ENCODE data around the gene SYT7.

Gene SYT7

DNA sequence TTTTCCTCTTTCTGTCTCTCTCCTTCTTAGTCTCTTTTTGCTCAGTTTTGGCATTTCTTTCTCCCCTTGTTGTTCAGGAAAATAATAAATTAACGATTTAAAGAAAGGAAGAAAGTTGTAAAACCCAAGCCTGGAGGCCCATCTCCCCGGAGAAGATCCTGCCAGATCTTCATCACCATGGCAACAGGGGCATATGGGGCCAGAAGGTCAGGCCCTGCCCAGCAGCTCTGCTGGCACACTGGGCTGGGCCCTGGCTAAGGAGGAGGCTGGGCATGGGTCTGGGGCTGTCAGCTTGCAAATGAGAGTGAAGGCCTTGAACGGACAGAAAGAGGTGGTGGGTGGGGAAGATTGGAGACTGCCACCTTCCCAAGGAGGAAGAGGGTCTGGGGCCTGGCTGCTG lies 69.5 kb downstream of the SYT7 start:
- no peak for DNase-seq

DNA sequence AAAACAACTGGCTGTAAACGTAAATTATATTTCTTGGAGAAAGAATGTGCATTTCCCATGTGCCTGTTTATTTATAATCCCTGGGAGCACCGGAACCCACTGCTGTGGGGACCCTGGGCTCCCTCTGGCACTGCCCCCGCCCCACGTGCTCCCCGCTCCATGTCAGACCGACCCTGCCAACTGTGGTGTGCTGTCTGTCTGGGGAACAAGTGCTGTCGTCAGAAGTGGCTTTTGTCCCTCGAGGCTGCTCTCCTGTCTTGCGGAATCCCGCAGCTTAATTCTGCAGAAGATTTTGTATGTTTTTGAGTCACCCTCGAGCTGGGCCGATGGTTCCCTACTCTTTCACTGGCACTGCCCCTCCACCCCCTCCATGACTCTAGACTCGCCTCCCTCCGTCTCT lies 69.9 kb downstream of the SYT7 start:
- no peak for DNase-seq

DNA sequence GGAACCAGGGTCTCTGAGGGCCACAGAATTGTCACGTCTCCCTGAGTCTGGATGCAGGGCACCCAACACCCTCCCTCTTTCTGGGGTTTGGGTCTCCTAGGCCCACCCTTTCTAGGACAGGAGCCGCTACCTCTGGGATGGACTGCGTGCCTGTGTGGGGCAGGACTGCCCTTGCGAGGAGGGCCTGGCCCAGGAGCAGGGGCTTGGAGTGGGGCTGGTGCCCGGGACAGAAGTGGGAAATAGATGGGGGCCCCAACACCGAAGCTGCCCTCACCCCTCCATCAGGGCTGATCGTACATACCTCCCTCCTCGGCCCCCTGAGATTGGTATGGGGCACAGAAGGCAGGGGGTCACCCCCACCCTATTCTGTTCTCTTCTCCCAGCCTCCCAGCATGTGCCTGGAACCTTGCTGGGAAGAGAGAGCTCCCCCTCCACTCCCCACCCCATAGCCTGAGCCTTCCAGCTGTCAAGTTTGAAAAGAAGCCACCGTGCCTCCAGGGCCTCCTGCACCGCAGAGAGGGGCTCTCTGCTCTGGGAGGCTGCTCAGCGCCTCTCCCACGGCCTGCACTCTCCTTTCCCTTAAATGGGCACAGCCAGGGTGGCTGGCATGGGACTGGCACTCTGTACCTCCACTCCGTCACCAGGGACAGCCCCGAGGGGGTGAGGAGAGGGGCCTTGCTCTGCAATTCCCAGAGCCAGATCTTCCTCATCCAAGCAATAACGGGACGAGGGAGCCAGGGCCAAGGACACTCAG lies 70.5 kb downstream of the SYT7 start:
- no peak for DNase-seq

DNA sequence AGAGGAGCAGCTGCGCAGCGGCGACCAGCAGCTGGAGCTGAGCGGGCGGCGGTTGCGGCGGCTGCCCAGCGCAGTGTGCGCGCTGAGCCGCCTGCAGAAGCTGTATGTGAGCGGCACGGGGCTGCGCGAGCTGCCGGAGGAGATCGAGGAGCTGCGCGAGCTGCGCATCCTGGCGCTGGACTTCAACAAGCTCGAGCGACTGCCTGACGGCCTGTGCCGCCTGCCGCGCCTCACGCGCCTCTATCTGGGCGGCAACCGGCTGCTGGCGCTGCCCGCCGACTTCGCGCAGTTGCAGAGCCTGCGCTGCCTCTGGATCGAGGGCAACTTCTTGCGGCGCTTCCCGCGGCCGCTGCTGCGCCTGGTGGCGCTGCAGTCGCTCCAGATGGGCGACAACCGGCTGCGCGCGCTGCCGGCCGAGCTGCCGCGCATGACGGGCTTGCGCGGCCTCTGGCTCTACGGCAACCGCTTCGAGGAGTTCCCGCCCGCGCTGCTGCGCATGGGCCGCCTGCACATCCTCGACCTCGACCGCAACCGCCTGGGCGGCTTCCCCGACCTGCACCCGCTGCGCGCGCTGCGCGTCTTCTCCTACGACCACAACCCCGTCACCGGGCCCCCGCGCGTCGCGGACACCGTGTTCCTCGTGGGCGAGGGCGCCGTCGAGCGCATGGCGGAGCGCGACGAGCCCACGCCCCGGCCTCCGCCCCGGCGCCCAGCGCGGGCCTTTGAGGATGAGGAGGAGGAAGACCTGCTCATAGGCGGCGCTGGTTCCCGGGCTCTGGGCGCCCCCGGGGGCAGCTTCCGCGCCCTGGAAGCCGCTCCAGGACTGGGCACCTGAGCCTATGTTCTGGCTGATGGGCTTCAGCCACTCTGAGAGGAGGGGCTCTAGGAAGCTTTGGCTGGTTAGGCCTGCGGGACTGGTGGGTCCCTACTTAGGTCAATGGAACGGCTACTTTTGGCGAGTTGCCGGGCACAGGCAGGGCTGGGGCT lies 71.5 kb downstream of the SYT7 start:
- DNase-seq, result peak; percentile 90

DNA sequence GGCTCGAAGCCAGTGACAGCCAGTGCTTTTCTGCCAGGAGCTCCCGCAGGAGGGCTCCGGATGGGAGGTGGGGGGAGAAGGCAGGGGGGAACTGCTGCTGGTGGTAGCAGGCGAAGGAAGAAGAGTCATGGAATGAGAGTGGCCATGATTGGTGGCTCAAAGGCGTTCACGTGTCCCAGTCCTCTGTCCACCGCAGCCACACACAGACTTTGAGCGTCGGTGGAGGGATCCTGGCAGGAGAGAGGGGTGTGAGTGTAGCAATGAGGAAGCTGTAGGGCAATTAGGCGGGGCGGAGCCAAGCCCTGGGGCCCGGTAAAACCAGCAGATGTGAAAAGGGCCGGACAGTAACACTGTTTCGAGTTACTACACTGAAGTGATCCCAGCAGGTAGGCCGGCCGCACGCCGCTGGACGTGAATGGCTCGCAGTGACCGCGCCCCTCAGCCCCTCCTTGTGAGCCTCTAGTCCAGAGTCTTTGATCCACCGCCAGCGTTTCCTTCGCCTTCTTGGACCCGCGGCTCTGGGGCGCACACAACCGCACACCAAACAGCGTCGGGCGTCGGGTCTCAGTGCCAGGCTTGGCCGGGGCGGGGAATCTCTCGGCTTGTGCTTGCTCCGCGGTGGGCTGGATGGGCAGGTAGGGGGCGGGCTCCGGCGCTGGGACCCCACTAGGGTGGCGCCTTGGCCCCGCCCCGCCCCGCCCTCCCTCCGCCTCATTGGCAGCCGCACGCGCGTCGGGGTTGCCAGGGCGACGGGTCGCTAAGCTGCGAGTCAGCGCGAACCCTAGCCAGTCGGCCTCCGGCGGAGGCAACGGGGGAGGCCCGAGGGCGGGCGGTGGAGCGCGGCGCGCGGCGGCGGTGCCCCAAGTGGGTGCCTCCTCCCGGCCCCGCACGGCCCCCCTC lies 72.7 kb downstream of the SYT7 start, which contains the start of gene LRRC10B:
TSS of gene LRRC10B (plus strand) at position 788 of the 900 bp plus-strand sequence. CDS start 250 bp downstream, outside the sequence.
- DNase-seq, result peak; percentile 43

DNA sequence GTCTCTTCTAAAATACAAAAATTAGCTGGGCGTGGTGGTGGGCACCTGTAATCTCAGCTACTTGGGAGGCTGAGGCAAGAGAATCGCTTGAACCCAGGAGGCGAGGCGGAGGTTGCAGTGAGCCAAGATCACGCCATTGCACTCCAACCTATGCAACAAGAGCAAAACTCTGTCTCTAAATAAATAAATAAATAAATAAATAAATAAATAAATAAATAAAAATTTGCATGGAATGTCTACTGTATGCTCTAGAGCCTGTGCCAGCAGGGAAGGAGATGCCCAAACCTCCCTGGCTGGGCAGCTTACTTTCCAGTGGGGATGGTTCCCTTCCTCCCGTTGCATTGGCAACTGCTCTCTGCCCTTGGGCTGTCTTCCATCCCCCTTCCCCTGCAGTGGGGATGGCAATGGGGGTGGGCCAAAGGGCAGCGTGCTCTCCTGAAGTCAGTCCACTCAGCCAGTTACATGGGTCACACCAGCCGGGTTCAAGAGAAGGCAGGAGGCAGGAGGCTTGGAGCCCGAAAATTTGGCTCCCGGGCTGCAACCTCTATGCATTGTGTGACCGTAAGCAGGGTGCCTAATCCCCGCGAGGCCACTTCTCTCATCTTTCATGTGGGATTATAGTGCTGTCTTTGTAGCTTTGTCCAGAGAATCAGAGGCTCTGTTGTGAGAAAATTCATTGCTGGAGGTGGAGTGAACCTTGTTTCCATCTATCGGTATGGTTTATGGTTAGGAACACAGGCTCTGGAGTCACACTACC lies 73.7 kb downstream of the SYT7 start:
- no peak for DNase-seq

DNA sequence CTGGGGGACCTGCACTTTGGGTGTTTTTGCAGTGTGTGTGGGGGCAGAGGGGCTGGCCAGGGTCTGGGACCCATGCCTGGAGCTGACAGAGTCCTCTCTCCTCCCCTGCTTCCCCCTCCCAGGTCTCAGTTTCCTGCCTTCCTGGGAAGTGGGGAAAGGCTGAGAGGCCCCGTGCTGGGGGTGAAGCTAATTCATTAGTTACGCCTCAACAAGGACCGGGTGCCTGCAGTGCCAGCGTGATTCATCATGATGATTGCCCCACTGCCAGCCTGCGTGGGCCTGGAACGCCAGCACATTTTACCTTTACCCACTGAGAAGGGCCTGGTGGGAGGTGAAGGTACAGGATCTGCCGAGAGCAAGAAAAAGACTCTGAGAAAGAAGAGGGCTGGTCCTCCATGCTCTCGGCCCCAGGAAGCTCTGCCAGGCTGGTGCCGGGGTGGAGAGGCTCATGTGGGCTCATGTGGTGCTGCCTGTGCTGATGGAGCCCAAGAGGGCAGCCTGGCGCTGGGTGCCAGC lies 75.2 kb downstream of the SYT7 start:
- no peak for DNase-seq

DNA sequence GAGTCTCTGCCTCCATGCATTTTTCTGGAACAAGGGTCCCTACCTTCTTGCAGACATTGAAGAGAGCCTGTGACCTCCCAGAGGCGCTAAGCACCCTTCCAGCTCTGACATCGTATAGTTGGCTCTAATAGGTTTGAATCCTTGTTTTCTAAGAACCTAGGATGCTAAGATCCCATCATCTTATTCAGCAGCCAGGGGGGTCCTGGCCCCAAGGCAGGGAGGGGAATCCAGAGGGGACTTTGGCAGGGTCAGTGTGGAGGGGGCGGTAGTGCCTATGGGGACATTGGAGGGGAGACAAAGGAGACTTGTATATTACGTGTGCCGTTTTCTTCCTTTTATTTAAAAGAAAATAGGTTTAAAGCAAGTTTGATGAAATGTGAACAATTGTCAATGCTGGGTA lies 75.8 kb downstream of the SYT7 start:
- no peak for DNase-seq

DNA sequence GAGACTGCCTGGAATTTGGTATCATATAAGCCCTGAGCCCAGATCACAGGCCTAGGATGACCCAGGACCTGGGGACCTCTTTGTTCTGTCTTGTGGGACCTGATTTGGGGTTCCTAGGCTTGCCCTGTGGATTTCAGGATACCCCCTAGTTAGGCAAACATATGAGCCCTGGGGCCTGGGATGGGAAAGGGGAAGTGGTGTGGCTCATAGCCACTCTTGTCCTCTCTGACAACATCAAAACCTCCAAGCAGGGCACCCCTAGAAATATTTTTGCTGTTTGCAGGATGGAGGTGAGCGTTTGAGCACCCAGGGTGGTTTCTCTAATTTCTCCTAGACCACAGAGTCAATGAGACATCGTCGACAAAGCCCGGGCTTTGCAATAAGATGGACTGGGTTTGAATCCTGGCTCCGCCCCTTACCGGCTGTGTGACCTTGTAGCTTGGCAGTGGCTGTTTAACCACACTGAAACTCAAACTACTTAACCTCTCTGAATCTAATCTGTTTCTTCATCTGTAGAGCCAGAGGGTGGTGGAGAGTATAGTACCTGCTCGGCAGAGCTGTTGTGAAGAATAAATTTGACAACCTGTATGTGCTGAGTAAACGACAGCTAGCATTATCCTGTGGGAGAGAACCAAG lies 77.6 kb downstream of the SYT7 start:
- DNase-seq, result no peak

DNA sequence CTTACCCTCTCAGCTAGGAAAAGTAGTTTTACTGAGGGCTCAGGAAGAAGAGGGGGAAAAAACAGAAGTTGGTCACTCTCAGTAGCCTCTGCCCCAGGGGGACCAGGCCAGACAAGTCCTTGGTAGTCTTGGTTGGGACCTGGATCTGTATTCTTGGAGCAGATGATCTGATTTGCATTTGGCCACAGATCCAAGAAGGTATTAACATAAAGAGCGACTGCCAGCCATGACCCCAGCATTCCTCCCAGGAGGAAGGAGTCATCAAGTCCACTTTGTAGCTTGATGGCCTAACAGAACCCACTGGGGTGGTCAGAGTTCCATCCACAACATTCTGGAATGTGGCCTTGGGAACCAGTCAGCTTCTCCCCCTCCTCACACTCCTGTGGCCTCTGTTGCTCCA lies 78.4 kb downstream of the SYT7 start:
- no peak for DNase-seq

DNA sequence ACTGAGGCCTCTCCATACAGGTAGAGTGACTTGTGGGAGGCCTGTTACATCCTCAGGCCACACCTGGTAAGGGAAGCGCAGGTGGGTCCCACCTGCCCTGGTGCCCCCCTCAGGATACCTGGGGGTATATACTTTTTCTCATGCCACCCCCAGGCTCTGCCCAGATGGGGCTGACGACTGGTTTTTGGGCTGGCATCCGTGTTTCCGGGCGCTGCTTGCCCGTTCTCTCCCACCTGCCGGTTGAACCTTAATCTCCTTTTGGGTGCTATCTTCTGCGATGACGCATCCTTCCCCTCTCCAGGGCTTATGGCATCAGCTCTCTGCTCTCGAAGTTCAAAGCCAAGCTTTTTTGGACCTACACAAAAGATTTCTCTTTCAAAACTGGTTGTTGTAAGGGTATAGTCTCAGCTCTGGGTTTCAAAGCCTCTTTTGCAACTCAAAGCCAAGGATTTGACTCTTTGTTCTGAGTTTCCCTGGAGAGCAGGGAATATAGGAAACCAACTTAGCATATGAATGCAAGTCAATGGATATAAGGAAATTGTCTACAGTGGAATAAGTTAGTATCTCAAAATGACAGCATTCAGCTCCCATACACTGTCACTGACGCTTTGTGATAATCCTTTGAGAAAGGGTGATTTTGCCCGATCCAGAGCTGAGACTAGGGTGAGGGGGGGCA lies 80.9 kb downstream of the SYT7 start:
- DNase-seq, result no peak

DNA sequence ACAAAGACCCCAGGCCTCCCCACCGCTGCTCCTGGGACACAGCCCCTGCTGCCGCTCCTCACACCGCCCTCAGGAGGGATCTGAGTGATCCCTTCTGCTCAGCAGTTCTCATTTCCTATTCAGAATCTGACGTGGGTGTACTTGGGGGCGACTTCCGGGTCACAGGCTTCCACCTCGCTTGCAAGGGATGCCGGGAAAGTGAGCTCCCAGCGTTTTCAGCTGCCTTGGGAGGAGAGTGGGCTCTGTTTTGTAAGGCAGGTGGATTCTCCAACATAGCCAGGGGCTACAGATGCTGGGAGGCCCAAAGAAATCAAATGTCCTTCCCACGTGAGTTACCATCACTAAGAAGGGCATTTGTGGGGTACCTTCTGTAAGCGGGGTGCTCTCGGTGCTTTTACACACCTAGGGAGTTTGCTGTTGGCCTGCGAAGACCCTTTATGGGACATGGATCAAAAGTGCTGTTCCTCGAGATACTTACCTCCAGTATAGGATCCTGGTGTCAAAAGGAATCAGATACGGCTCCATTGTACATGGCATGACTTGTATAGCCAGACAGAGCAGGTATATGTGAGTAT lies 82.0 kb downstream of the SYT7 start:
- no peak for DNase-seq

DNA sequence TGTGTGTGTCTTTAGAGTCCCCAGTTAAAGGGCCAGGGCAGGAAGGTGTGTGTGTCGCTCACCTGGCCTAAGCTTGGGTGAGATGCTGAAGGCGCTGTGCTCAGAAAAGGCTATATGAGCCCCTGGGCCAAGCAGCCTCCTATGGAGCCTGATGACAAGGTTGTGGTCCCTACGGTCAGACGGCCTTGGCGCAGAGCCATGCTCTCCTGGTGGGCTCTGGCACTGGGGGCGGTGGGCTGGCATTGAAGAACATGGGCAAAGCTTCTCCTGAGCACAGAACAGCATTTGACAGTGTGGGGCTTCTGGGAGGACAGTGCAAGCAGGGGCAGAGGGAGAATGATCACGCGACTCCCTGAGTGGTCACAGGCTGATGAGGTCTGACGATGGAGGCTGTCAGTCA lies 83.0 kb downstream of the SYT7 start:
- no peak for DNase-seq

DNA sequence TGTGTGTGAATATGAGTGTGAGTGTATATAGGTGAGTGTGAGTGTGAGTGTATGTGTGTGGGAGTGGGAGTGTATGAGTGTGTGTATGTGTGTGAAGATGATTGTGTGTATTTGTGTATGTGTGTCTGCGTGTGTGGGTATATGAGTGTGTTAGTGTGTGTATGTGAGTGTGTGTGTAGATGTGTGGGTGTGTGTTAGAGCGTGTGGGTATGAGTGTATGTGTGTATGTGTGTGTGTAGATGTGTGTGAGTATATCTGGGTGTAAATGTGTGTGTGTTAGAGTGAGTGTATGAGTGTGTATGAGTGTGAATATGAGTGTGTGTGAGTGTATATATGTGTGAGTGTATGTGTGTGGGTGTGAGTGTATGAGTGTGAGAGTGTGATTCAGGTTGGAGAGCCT lies 83.4 kb downstream of the SYT7 start:
- no peak for DNase-seq

DNA sequence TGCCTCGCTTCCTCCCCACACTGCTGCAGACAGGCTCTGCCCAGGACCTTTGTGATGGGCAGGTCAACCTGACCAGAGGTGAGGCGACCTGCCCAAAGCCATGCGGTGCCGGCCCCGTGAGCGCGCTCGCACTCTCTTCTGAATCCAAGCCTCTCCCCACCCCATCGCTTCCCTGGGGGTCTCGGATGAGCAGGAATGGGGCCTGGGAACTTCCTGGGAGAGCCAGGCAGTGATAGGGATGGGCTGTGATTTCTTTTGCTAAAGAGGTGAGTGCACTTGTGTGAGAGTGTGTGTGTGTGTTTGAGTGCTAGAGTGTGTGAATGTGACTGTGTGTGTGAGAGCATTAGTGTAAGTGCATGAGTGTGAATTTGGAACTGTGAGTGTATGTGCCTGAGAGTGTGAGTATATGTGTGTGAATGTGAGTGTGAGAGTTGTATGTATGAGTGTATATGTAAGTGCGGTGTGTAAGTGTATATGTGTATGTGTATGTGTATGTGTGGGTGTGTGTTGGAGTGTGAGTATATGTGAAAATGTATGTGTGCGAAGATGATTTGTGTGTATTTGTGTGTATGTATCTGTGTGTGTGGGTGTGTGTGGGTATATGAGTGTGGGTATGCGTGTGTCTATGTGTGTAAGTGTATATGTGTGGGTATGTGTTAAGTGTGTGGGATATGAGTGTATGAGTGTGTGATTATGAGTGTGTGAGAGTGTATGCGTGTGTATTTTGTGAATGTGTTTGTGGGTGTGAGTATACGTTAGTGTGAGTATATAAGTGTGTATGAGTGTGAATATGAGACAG lies 84.1 kb downstream of the SYT7 start:
- no peak for DNase-seq

DNA sequence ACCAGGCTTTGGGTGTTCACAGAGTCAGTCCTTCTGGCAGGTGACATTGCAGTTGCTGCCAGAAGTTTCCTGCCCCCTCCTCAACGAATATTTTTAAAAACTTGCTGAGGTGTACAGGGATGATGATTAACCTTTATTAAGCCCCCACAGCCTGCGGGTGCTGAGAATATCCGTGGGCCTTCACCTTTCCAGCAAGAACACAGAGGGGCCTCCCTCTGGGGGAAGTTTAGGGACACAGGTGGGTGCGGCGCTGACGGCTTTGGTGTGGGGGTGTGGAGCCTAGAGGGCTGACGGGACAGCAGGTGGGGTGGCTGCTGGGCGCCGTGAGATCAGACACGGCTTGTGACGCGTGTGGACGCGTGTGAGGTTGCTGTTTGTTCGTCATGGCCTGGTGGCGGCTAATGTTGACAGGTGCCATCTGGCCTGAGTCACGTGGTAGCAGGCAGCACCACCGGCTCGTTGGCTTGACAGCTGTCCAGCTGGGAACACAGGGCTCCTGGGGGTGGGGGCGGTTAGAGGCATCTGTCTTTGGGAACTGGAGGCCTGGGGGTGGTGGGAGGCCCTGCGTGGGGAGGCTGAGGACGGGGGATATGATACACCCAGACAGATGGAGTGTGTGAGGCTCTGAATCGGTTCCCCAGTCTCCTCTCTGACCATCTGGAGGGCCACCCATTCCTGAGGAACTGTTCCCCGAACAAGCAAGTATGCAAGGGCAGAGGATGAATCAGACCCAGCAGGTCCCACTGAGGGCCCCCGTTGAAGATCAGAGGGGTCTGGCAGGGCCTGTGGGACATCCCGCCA lies 84.9 kb downstream of the SYT7 start:
- DNase-seq, result no peak

DNA sequence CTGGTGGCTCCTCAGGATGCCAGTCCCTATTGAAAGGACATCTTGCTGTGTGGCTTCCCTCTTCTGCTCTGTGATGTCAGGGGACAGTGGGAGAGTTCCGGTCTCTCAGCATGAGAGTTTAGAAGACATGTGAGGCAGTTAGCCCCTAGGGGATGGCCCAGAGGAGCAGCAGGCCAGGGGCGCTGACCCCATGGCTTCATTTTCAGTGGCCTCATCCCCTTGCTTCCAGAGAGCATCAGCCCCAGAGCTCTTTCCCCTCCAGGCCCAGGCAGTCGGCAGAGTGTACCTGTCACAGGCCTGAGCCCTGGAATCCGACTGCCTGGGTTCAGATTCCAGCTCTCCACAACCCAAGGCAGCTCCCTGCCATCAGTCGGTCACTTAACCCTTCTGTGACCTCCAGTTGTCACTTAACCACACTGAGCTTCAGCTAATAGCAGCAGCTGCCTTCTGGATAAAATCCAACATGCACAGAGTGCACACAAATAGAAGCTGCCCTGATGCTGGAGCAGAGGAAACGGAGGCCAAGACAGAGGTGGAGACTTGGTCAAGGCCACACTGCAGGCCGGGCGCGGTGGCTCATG lies 86.4 kb downstream of the SYT7 start:
- DNase-seq, result no peak

DNA sequence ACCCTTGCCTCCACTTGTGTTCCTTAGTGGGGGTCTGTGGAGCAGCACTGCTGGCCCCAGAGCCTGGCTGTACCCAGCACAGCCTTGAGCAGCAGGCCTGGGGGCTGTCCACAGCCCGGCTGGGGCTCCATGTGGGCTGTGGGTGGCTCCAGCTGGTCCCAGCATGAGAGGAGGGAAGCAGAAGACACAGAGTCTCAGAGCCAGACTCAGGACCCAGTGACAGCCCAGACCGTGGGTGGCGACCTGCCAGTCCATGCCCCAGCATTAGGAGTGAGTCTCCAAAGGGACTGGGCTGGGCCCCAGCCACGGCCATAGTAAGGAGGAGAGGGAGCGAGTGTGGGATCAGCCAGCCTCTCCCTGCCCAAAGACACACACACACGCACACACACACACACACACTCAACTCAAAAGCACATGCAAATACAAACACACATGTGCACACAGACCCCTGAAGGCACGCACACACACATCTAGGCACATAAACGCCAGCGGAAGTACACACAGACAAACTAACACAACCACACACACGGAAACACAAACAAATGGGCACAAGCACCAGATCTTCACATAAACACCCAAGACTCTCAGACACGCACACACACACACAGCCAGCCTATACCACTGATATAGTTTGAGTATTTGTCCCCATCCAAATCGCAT lies 89.0 kb downstream of the SYT7 start:
- no peak for DNase-seq
